SK-N-SH (cell line): ENCODE results near the gene BRICD5. TPM values are rescaled to one million over a fixed set of nuclear protein-coding genes. Genes with fewer than 3 reads are reported as not detected.

Experiments
- CTCF ChIA-PET: fragments of 300-600, 350-600 bp; formaldehyde crosslinking; extraction: SDS; loops from one replicate; lab custom pipeline; 2021; lab: Yijun Ruan, JAX
- POLR2A ChIA-PET: fragments of 350-600 bp; sonication (Branson Sonifier 250); formaldehyde crosslinking; extraction: SDS; loops from one replicate; lab custom pipeline; 2020; ENCODE audit warnings: antibody characterized with exemption, inconsistent platforms; lab: Yijun Ruan, JAX
- DNase-seq: peaks from one replicate; pipeline ENCODE4 v3.0.0; 2012
- H2AFZ ChIP-seq: fragments of 200-600 bp; sonication (generic); 2 replicates; pipeline ENCODE4 v1.8.1; 2016; ENCODE audit warnings: antibody characterized with exemption, mild to moderate bottlenecking, low read depth
- H3F3A ChIP-seq: fragments of 200-600 bp; sonication (generic); replicated peaks from 2 replicates; pipeline ENCODE3; 2016; ENCODE audit warnings: antibody characterized with exemption, mild to moderate bottlenecking; ENCODE audit not compliant: insufficient read depth
- H3K27ac ChIP-seq, 2 experiments: fragments of 200-500 bp in 1 of 2; fragments of 200-600 bp in 1 of 2; sonication (Bioruptor generic) in 1 of 2; sonication (generic), shearing (Covaris generic) in 1 of 2; 2 replicates each; pipeline versions ENCODE4 v1.5.1 to v1.6.1; 2014 to 2016; ENCODE audit warnings: low read depth in 2 of 2, inconsistent platforms in 1 of 2, low read length in 1 of 2, mild to moderate bottlenecking in 1 of 2, mixed read lengths in 1 of 2
- H3K27me3 ChIP-seq: fragments of 200-600 bp; sonication (generic), shearing (Covaris generic); 2 replicates; pipeline ENCODE4 v1.6.1; 2016; ENCODE audit warnings: mixed run types; ENCODE audit not compliant: insufficient read depth
- H3K36me3 ChIP-seq, 2 experiments: fragments of 200-500 bp in 1 of 2; fragments of 200-600 bp in 1 of 2; sonication (Bioruptor generic) in 1 of 2; sonication (generic) in 1 of 2; replicated peaks in 1 of 2; 2 replicates each; pipeline versions ENCODE3 to v1.5.1; 2014 to 2016; ENCODE audit warnings: low read length in 1 of 2, mild to moderate bottlenecking in 1 of 2; ENCODE audit not compliant: insufficient read depth in 2 of 2, control insufficient read depth in 1 of 2
- H3K4me1 ChIP-seq, 2 experiments: fragments of 200-500 bp in 1 of 2; fragments of 200-600 bp in 1 of 2; sonication (Bioruptor generic) in 1 of 2; sonication (generic), shearing (Covaris generic) in 1 of 2; 2 replicates each; pipeline versions ENCODE4 v1.5.1 to v1.6.1; 2014 to 2016; ENCODE audit warnings: low read depth in 1 of 2, low read length in 1 of 2, mixed run types in 1 of 2; ENCODE audit not compliant: insufficient read depth in 2 of 2, control insufficient read depth in 1 of 2
- H3K4me2 ChIP-seq: fragments of 200-600 bp; sonication (generic), shearing (Covaris generic); 2 replicates; pipeline ENCODE4 v1.6.1; 2017; ENCODE audit warnings: mixed run types
- H3K4me3 ChIP-seq, 2 experiments: fragments of 200-500 bp in 1 of 2; fragments of 200-600 bp in 1 of 2; sonication (Bioruptor generic) in 1 of 2; sonication (generic), shearing (Covaris generic) in 1 of 2; 2 replicates each; pipeline versions ENCODE4 v1.5.1 to v1.8.1; 2014 to 2016; ENCODE audit warnings: low read depth in 2 of 2, inconsistent platforms in 1 of 2, low read length in 1 of 2, mild to moderate bottlenecking in 1 of 2, mixed read lengths in 1 of 2, moderate library complexity in 1 of 2
- H3K79me2 ChIP-seq: fragments of 200-600 bp; sonication (generic); 2 replicates; pipeline ENCODE4 v1.8.1; 2017; ENCODE audit warnings: mild to moderate bottlenecking; ENCODE audit not compliant: insufficient read depth
- H3K9ac ChIP-seq: fragments of 200-600 bp; sonication (generic); 2 replicates; pipeline ENCODE4 v1.6.1; 2017; ENCODE audit warnings: mixed run types
- H3K9me2 ChIP-seq: fragments of 200-600 bp; sonication (generic); 2 replicates; pipeline ENCODE4 v1.6.1; 2017; ENCODE audit warnings: mixed run types
- H3K9me3 ChIP-seq: fragments of 200-600 bp; sonication (generic); 2 replicates; pipeline ENCODE4 v1.6.1; 2017; ENCODE audit warnings: mixed run types, mild to moderate bottlenecking, moderate library complexity
- H4K20me1 ChIP-seq: fragments of 200-600 bp; sonication (generic); 2 replicates; pipeline ENCODE4 v1.6.1; 2017; ENCODE audit warnings: mild to moderate bottlenecking, mixed run types; ENCODE audit not compliant: insufficient read depth
- CHD2 ChIP-seq: fragments of 150-350 bp; IDR thresholded peaks from 2 replicates; pipeline ENCODE4 v1.6.1; 2018; ENCODE audit warnings: low read length; ENCODE audit not compliant: partially characterized antibody
- EZH2phosphoT487 ChIP-seq: fragments of 200-600 bp; sonication (generic); IDR thresholded peaks from 2 replicates; pipeline ENCODE4 v1.6.1; 2017; ENCODE audit warnings: low read depth, mixed run types, mild to moderate bottlenecking, antibody characterized with exemption, moderate library complexity, borderline replicate concordance
- FOXJ3 ChIP-seq: sonication (generic); formaldehyde crosslinking; IDR thresholded peaks from 2 replicates; pipeline ENCODE4 v1.5.1; 2020; ENCODE audit warnings: mild to moderate bottlenecking, missing genetic modification reagents
- GABPA ChIP-seq: IDR thresholded peaks from 2 replicates; pipeline ENCODE4 v1.4.0; 2012; ENCODE audit warnings: low read depth, mild to moderate bottlenecking
- GATA2 ChIP-seq: sonication (generic); formaldehyde crosslinking; IDR thresholded peaks from 2 replicates; pipeline ENCODE4 v1.5.0; 2020; ENCODE audit warnings: mild to moderate bottlenecking, missing genetic modification reagents
- JUND ChIP-seq: IDR thresholded peaks from 2 replicates; pipeline ENCODE4 v1.4.0; 2012
- MXI1 ChIP-seq: IDR thresholded peaks from 2 replicates; pipeline ENCODE4 v1.6.1; 2012; ENCODE audit warnings: mild to moderate bottlenecking, low read depth, low read length, improper control_type of control experiment
- RAD21 ChIP-seq: IDR thresholded peaks from 2 replicates; pipeline ENCODE4 v1.6.1; 2012; ENCODE audit warnings: mild to moderate bottlenecking, low read length
- RCOR1 ChIP-seq: fragments of 150-350 bp; IDR thresholded peaks from 2 replicates; pipeline ENCODE4 v1.6.1; 2017; ENCODE audit warnings: antibody characterized with exemption, low read length
- RXRA ChIP-seq: IDR thresholded peaks from 2 replicates; pipeline ENCODE4 v1.4.0; 2012; ENCODE audit warnings: low read depth, mild to moderate bottlenecking, borderline replicate concordance
- SMC3 ChIP-seq: IDR thresholded peaks from 2 replicates; pipeline ENCODE4 v1.6.1; 2012; ENCODE audit warnings: low read depth, low read length, improper control_type of control experiment
- TAF1 ChIP-seq: IDR thresholded peaks from 2 replicates; pipeline ENCODE4 v1.6.1; 2012; ENCODE audit warnings: low read depth, mild to moderate bottlenecking, low read length, moderate library complexity, borderline replicate concordance
- TCF12 ChIP-seq: IDR thresholded peaks from 2 replicates; pipeline ENCODE4 v1.4.0; 2012
- WGBS: methylation state at CpG from one replicate; pipeline ENCODE4 v1.1.6; 2017; ENCODE audit warnings: low lambda C conversion rate; 5-methylcytosine and 5-hydroxymethylcytosine counted together
- polyA plus RNA-seq, 3 experiments: library from polyadenylated mRNA; depleted of rRNA; stranded (reverse); fragments of >200 nt; gene quantifications; 2 replicates each; pipeline ENCODE4 v1.2.3, GENCODE V29; 2012
- TF ChIP-seq, protein P1 (sequence below): IDR thresholded peaks from 2 replicates; pipeline ENCODE4 v1.4.0; 2012; ENCODE audit warnings: low read depth
- TF ChIP-seq, protein P2 (sequence below): fragments of 200-600 bp; sonication (generic); IDR thresholded peaks from 2 replicates; pipeline ENCODE4 v1.6.1; 2017; ENCODE audit warnings: antibody characterized with exemption, mild to moderate bottlenecking, moderate library complexity
- TF ChIP-seq, protein P3 (sequence below): IDR thresholded peaks from 2 replicates; pipeline ENCODE4 v1.6.1; 2012; ENCODE audit warnings: mild to moderate bottlenecking, low read depth, low read length, moderate library complexity
- TF ChIP-seq, protein P4 (sequence below): fragments of 150-350 bp; IDR thresholded peaks from 2 replicates; pipeline ENCODE4 v1.6.1; 2016; ENCODE audit warnings: mild to moderate bottlenecking, low read depth, low read length

Gene BRICD5
- polyA plus RNA-seq, 1 of the 3 experiments (the other 2 are of a cell fraction): 2.3 TPM

DNA sequence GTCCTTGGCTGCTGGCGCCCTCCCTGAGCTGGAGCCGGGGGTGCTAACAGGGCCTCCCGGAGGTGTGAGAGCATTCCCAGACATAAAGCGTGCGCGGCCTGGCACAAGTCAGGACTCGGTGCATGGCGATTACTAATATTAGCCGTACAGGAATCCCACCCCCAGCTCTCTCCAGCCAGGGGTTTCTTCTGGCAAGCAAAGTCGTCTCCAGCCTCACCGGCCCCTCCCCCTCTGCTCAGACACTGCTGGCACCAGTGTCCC, 19.3 kb downstream of the BRICD5 start:
- Histone ChIP-seq H3K36me3 (no peaks in the 10 kb centered on the region), H3K79me2 (no peaks in the 10 kb centered on the region), H3K9me3 (no peaks in the 10 kb centered on the region), H3F3A (no peaks in the 10 kb centered on the region), H3K9ac (no peak overlapping the region), H3K4me2 (no peak overlapping the region), H2AFZ (no peak overlapping the region), H3K4me3 (no peak overlapping the region), H3K4me1 (peaks cover 0 to 16% of the 10 kb centered on the region in 2 experiments; a peak in 1 of 4 replicates), H4K20me1 (no peaks in the 10 kb centered on the region), H3K27me3 (no peaks in the 10 kb centered on the region), H3K27ac (no peak overlapping the region), H3K9me2 (no peaks in the 10 kb centered on the region)
- ChIA-PET CTCF (no interaction called here), POLR2A (no interaction called here)
- 74% methylated on average over 3 of the region's 11 CpGs for WGBS
- DNase-seq: no peak
- TF ChIP-seq, protein P1, sequence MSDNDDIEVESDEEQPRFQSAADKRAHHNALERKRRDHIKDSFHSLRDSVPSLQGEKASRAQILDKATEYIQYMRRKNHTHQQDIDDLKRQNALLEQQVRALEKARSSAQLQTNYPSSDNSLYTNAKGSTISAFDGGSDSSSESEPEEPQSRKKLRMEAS: no peak
- TF ChIP-seq GATA2 (CRISPR knock-in tag) (no peak), TCF12 (no peak), TAF1 (no peak), JUND (no peak), MXI1 (no peak)
- TF ChIP-seq, protein P2, sequence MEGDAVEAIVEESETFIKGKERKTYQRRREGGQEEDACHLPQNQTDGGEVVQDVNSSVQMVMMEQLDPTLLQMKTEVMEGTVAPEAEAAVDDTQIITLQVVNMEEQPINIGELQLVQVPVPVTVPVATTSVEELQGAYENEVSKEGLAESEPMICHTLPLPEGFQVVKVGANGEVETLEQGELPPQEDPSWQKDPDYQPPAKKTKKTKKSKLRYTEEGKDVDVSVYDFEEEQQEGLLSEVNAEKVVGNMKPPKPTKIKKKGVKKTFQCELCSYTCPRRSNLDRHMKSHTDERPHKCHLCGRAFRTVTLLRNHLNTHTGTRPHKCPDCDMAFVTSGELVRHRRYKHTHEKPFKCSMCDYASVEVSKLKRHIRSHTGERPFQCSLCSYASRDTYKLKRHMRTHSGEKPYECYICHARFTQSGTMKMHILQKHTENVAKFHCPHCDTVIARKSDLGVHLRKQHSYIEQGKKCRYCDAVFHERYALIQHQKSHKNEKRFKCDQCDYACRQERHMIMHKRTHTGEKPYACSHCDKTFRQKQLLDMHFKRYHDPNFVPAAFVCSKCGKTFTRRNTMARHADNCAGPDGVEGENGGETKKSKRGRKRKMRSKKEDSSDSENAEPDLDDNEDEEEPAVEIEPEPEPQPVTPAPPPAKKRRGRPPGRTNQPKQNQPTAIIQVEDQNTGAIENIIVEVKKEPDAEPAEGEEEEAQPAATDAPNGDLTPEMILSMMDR: no peak
- TF ChIP-seq, protein P3, sequence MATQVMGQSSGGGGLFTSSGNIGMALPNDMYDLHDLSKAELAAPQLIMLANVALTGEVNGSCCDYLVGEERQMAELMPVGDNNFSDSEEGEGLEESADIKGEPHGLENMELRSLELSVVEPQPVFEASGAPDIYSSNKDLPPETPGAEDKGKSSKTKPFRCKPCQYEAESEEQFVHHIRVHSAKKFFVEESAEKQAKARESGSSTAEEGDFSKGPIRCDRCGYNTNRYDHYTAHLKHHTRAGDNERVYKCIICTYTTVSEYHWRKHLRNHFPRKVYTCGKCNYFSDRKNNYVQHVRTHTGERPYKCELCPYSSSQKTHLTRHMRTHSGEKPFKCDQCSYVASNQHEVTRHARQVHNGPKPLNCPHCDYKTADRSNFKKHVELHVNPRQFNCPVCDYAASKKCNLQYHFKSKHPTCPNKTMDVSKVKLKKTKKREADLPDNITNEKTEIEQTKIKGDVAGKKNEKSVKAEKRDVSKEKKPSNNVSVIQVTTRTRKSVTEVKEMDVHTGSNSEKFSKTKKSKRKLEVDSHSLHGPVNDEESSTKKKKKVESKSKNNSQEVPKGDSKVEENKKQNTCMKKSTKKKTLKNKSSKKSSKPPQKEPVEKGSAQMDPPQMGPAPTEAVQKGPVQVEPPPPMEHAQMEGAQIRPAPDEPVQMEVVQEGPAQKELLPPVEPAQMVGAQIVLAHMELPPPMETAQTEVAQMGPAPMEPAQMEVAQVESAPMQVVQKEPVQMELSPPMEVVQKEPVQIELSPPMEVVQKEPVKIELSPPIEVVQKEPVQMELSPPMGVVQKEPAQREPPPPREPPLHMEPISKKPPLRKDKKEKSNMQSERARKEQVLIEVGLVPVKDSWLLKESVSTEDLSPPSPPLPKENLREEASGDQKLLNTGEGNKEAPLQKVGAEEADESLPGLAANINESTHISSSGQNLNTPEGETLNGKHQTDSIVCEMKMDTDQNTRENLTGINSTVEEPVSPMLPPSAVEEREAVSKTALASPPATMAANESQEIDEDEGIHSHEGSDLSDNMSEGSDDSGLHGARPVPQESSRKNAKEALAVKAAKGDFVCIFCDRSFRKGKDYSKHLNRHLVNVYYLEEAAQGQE: no peak

DNA sequence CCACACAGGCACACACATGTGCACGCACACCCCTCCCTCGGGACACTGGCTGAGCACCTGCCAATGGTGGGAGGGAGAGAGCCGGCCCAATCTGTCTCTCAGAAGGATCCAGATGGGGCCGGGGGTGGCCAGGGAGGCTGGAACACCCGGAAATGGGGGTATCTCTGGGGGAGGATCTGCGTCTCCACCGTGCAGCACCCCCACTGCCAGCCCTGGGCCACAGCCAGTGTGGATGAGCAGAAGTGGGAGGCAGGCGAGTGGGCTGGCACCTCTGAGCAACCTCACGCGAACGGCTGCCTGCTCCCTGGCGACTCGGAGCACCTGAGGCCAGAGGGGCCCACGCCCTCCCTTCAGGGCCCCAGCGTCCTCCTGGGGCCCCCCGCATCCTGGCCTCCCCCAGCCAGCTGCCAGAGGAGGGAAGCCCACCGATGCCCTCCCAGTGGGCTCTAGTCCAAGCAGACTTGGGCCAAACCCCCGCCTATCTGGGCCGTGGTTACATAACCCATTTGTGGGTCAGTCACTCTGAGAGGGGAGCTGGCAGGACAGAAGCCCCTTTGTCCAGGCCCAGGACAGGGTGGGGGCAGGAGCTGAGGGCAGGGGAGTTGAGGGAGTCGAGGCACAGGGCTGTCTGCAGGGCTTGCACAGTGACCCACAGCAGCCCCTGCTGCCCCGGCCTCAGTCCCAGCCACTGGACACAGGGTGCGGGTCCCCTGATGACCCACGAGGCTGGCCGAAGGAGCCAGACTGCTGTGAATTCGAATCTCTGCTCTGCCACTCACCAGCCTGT, 19.8 kb downstream of the BRICD5 start:
- H3K79me2 ChIP-seq: no peaks in the 10 kb centered on the region
- TF ChIP-seq, protein P2: no peak
- TF ChIP-seq CHD2 (no peak), EZH2phosphoT487 (no peak), FOXJ3 (CRISPR knock-in tag) (no peak), RXRA (no peak), RAD21 (no peak), RCOR1 (no peak), SMC3 (no peak), GABPA (no peak)
- TF ChIP-seq, protein P4, sequence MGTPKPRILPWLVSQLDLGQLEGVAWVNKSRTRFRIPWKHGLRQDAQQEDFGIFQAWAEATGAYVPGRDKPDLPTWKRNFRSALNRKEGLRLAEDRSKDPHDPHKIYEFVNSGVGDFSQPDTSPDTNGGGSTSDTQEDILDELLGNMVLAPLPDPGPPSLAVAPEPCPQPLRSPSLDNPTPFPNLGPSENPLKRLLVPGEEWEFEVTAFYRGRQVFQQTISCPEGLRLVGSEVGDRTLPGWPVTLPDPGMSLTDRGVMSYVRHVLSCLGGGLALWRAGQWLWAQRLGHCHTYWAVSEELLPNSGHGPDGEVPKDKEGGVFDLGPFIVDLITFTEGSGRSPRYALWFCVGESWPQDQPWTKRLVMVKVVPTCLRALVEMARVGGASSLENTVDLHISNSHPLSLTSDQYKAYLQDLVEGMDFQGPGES: no peak
- TF ChIP-seq, all 33 proteins: peak for 0
- no peak for DNase-seq
- Histone ChIP-seq H3K27me3 (no peaks in the 10 kb centered on the region), H3K9me3 (no peaks in the 10 kb centered on the region), H3K4me2 (no peak overlapping the region), H3K9ac (no peak overlapping the region), H4K20me1 (no peaks in the 10 kb centered on the region), H2AFZ (no peak overlapping the region), H3F3A (no peaks in the 10 kb centered on the region), H3K36me3 (no peaks in the 10 kb centered on the region), H3K27ac (no peak overlapping the region), H3K4me1 (peaks cover 0 to 16% of the 10 kb centered on the region in 2 experiments; a peak in 1 of 4 replicates), H3K9me2 (no peaks in the 10 kb centered on the region), H3K4me3 (no peak overlapping the region)
- 63% methylated on average over 7 of the region's 25 CpGs for WGBS
- ChIA-PET POLR2A (interaction anchor here (0.6 to 1.0 kb wide), 2 partner anchors 56 to 229 kb away, joined by 3 read pairs; no protein-coding TSS in a partner anchor), CTCF (interaction anchor here (0.6 kb wide), 1 partner anchor 61 kb away, joined by 3 read pairs; the partner anchor contains the start of gene ECI1)
